ENCODE measurements around the gene SLC6A12. TPM values are rescaled to one million over a fixed set of nuclear protein-coding genes. Genes with fewer than 3 reads are reported as not detected.
"Not testable (repeated sequence)": the region's sequence is repeated elsewhere in the genome, so short reads cannot be mapped to it uniquely, and the experiment has no call there.

Gene SLC6A12
- total RNA-seq, 1 experiment from 2014 or later, result 2.1 TPM

DNA sequence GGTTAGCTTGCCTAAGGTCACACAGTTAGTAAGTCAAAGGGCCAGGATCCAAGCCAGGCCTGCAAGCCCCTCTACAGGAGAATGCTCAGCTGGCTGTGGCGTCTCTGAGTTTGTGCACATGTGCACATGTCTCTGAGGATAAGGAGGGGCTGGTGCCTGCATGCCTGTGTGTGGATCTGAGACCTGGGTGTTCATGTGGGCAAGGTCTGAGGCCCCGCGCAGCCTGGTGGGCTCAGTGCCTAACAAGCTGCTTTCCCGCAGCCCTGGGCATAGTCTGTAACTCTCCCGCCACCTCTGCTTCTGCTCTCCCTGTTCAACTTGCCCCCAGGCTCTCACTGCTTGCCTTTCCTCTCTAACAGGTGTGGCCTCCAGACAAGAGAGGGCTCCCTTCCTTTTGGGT, 4.3 kb upstream of the SLC6A12 start:
- CTCF ChIA-PET, result no interaction called here
- DNase-seq, result no peak
- peaks cover 5% of the 10 kb centered on the region for H3K27me3 Mint-ChIP-seq (ENCODE audit: insufficient read depth, unreplicated experiment)

DNA sequence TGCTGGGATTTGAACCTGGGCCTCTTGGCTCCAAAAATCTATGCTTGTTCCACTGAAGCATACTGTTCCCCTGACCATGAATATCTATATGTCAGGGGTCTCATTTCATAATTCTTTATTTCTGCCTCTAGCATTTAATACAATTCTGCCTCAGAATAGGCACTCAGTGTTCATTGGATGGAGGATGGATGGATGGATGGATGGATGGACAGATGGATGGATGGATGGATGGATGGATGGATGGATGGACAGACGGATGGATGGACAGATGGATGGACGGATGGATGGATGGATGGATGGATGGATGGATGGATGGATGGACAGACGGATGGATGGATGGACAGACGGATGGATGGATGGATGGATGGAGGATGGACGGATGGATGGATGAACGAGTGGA, 3.1 kb upstream of the SLC6A12 start:
- H3K36me3 ChIP-seq (ENCODE audit: control insufficient read depth, insufficient read depth, low read length); H3K27me3 ChIP-seq (replicated peaks; ENCODE audit: control insufficient read depth, insufficient read depth, low read length); POLR2A ChIA-PET; H3K4me1 ChIP-seq; intact Hi-C loops (cut with micrococcal nuclease; ENCODE audit: unreplicated experiment); H3K36me3 Mint-ChIP-seq (ENCODE audit: insufficient read depth, unreplicated experiment); DNase-seq; H3K9me3 ChIP-seq; H3K9me3 Mint-ChIP-seq (ENCODE audit: unreplicated experiment); H3K4me3 ChIP-seq (ENCODE audit: low read depth, low read length); H3K4me3 Mint-ChIP-seq (ENCODE audit: unreplicated experiment); H3K27me3 Mint-ChIP-seq (ENCODE audit: insufficient read depth, unreplicated experiment); H3K27ac Mint-ChIP-seq (ENCODE audit: unreplicated experiment); BruUV-seq (replicated peaks): not testable (repeated sequence)
- CTCF ChIA-PET, result interaction anchor here (0.7 kb wide), 1 partner anchor 137 kb away, joined by 4 read pairs; no protein-coding TSS in a partner anchor
- H3K4me1 Mint-ChIP-seq (ENCODE audit: low read depth, unreplicated experiment), result peaks cover 14% of the 10 kb centered on the region

More for the DNA sequence above, 4.3 kb upstream of the SLC6A12 start:
- no peak overlapping the region for H3K4me3 ChIP-seq (ENCODE audit: low read depth, low read length)
- Mint-ChIP-seq H3K9me3 (ENCODE audit: unreplicated experiment) (no peaks in the 10 kb centered on the region), H3K27ac (ENCODE audit: unreplicated experiment) (no peak overlapping the region), H3K4me1 (ENCODE audit: low read depth, unreplicated experiment) (peaks cover 10% of the 10 kb centered on the region), H3K36me3 (ENCODE audit: insufficient read depth, unreplicated experiment) (no peaks in the 10 kb centered on the region), H3K4me3 (ENCODE audit: unreplicated experiment) (no peak overlapping the region)
- intact Hi-C loops (cut with micrococcal nuclease; ENCODE audit: unreplicated experiment), result no loop called here
- H3K4me1 ChIP-seq, result peaks cover 5% of the 10 kb centered on the region
- POLR2A ChIA-PET, result no interaction called here
- no peaks in the 10 kb centered on the region for H3K27me3 ChIP-seq (replicated peaks; ENCODE audit: control insufficient read depth, insufficient read depth, low read length)
- no TSS peak for BruUV-seq (replicated peaks)
- H3K9me3 ChIP-seq, result no peaks in the 10 kb centered on the region
- TF ChIP-seq, protein P1, sequence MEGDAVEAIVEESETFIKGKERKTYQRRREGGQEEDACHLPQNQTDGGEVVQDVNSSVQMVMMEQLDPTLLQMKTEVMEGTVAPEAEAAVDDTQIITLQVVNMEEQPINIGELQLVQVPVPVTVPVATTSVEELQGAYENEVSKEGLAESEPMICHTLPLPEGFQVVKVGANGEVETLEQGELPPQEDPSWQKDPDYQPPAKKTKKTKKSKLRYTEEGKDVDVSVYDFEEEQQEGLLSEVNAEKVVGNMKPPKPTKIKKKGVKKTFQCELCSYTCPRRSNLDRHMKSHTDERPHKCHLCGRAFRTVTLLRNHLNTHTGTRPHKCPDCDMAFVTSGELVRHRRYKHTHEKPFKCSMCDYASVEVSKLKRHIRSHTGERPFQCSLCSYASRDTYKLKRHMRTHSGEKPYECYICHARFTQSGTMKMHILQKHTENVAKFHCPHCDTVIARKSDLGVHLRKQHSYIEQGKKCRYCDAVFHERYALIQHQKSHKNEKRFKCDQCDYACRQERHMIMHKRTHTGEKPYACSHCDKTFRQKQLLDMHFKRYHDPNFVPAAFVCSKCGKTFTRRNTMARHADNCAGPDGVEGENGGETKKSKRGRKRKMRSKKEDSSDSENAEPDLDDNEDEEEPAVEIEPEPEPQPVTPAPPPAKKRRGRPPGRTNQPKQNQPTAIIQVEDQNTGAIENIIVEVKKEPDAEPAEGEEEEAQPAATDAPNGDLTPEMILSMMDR (IDR thresholded peaks at IDR 0.05; ENCODE audit: insufficient read depth in 1 of 2, low read depth in 1 of 2, low read length in 1 of 2, severe bottlenecking in 1 of 2, unreplicated experiment in 1 of 2), result no peak
- H3K36me3 ChIP-seq (ENCODE audit: control insufficient read depth, insufficient read depth, low read length), result no peaks in the 10 kb centered on the region

DNA sequence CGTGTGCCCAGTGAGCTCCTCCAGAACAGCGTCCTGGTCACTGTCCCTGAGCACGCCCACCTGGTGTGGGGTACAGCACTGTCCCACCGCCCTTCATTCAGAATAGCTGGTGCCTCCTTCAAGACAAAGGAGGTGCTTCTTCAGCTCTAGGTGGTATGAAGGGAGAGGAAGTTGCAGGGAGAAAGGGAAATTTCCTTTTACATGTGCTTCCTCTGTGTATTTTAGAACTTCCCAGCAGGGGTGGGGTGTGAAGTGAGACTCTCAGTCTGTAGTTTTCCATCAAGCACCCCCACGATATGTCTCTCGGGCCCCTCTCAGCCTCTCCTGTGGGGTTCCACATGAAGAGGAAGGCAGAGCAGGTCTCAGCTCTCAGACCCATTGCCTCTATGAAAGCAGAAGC, 1.2 kb upstream of the SLC6A12 start:
- intact Hi-C loops (cut with micrococcal nuclease; ENCODE audit: unreplicated experiment), result no loop called here
- ChIA-PET CTCF (no interaction called here), POLR2A (no interaction called here)
- H3K9me3 Mint-ChIP-seq (ENCODE audit: unreplicated experiment), result no peaks in the 10 kb centered on the region
- H3K9me3 ChIP-seq, result no peaks in the 10 kb centered on the region
- BruUV-seq (replicated peaks), result no TSS peak
- H3K27me3 Mint-ChIP-seq (ENCODE audit: insufficient read depth, unreplicated experiment), result peaks cover 2% of the 10 kb centered on the region
- H3K36me3 Mint-ChIP-seq (ENCODE audit: insufficient read depth, unreplicated experiment), result no peaks in the 10 kb centered on the region
- peaks cover 29% of the 10 kb centered on the region for H3K4me1 Mint-ChIP-seq (ENCODE audit: low read depth, unreplicated experiment)
- H3K36me3 ChIP-seq (ENCODE audit: control insufficient read depth, insufficient read depth, low read length), result no peaks in the 10 kb centered on the region
- TF ChIP-seq, protein P1 (IDR thresholded peaks at IDR 0.05; ENCODE audit: insufficient read depth in 1 of 2, low read depth in 1 of 2, low read length in 1 of 2, severe bottlenecking in 1 of 2, unreplicated experiment in 1 of 2), result no peak
- peaks cover 17% of the 10 kb centered on the region for H3K4me1 ChIP-seq
- no peaks in the 10 kb centered on the region for H3K27me3 ChIP-seq (replicated peaks; ENCODE audit: control insufficient read depth, insufficient read depth, low read length)
- DNase-seq, result no peak
- no peak overlapping the region for H3K4me3 Mint-ChIP-seq (ENCODE audit: unreplicated experiment)
- no peak overlapping the region for H3K4me3 ChIP-seq (ENCODE audit: low read depth, low read length)
- no peak overlapping the region for H3K27ac Mint-ChIP-seq (ENCODE audit: unreplicated experiment)

DNA sequence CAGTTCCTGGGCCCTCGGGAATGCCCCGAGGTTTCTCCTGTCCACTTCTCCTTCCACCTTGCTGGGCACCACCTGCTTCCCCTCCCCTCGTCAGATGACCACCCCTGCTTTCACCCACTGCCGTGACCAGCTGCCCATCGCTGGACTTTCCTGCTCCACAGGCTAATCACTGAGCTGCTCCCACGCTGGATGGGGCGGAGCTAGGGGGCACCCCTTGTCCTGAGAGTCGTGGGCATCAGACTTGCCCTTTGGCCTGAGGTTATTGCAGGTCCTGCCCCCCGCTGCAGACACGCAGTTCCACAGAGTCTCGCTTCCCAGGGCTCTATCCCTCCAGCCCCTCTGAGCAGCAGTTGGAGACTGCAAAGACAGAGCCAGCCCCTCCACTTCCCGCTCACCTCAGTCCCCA, 427 bp downstream of the SLC6A12 start:
- BruUV-seq (replicated peaks), result no TSS peak
- no peaks in the 10 kb centered on the region for H3K36me3 ChIP-seq (ENCODE audit: control insufficient read depth, insufficient read depth, low read length)
- POLR2A ChIA-PET, result no interaction called here
- TF ChIP-seq, protein P1 (IDR thresholded peaks at IDR 0.05; ENCODE audit: insufficient read depth in 1 of 2, low read depth in 1 of 2, low read length in 1 of 2, severe bottlenecking in 1 of 2, unreplicated experiment in 1 of 2), result no peak
- Mint-ChIP-seq H3K4me3 (ENCODE audit: unreplicated experiment) (no peak overlapping the region), H3K27me3 (ENCODE audit: insufficient read depth, unreplicated experiment) (peaks cover 2% of the 10 kb centered on the region), H3K27ac (ENCODE audit: unreplicated experiment) (no peak overlapping the region), H3K36me3 (ENCODE audit: insufficient read depth, unreplicated experiment) (no peaks in the 10 kb centered on the region), H3K4me1 (ENCODE audit: low read depth, unreplicated experiment) (peaks cover 39% of the 10 kb centered on the region), H3K9me3 (ENCODE audit: unreplicated experiment) (no peaks in the 10 kb centered on the region)
- no peaks in the 10 kb centered on the region for H3K9me3 ChIP-seq
- no peak for DNase-seq
- no peak overlapping the region for H3K4me3 ChIP-seq (ENCODE audit: low read depth, low read length)
- CTCF ChIA-PET, result interaction anchor here (0.6 to 1.1 kb wide), 2 partner anchors 19 to 73 kb away, joined by 3 read pairs; no protein-coding TSS in a partner anchor
- no peaks in the 10 kb centered on the region for H3K27me3 ChIP-seq (replicated peaks; ENCODE audit: control insufficient read depth, insufficient read depth, low read length)
- intact Hi-C loops (cut with micrococcal nuclease; ENCODE audit: unreplicated experiment), result no loop called here
- H3K4me1 ChIP-seq, result peaks cover 25% of the 10 kb centered on the region
